SU-DHL-6 (cell line): ENCODE data around the gene BANP.

Experiments used
- H2AFZ ChIP-seq: fragments of 200-600 bp; sonication (generic); 2 replicates; pipeline ENCODE4 v1.6.1; 2014; ENCODE audit warnings: low read depth, mild to moderate bottlenecking, moderate library complexity, mixed read lengths, antibody characterized with exemption, low read length; ENCODE audit not compliant: severe bottlenecking
- H3F3A ChIP-seq: fragments of 200-600 bp; shearing (Covaris generic); 2 replicates; pipeline ENCODE4 v1.6.0; 2016; ENCODE audit warnings: antibody characterized with exemption, mild to moderate bottlenecking; ENCODE audit not compliant: insufficient read depth
- H3K27ac ChIP-seq: fragments of 200-600 bp; sonication (generic); 2 replicates; pipeline ENCODE4 v1.5.1; 2016; ENCODE audit warnings: low read depth, mild to moderate bottlenecking, low read length, moderate library complexity, mixed read lengths
- H3K27me3 ChIP-seq: fragments of 200-600 bp; sonication (generic), shearing (Covaris generic); 2 replicates; pipeline ENCODE4 v1.6.0; 2014; ENCODE audit warnings: mild to moderate bottlenecking, low read length
- H3K36me3 ChIP-seq: fragments of 200-600 bp; sonication (generic); 2 replicates; pipeline ENCODE4 v1.6.1; 2014; ENCODE audit warnings: mild to moderate bottlenecking, low read length, mixed read lengths
- H3K4me2 ChIP-seq: fragments of 300-600, 200-600 bp; shearing (Covaris generic), sonication (generic); 2 replicates; pipeline ENCODE4 v1.6.0; 2014; ENCODE audit warnings: low read length, low read depth, mild to moderate bottlenecking; ENCODE audit not compliant: poor library complexity, severe bottlenecking
- H3K4me3 ChIP-seq: fragments of 200-600 bp; sonication (generic); 2 replicates; pipeline ENCODE4 v1.5.1; 2014; ENCODE audit warnings: antibody characterized with exemption, low read length, mild to moderate bottlenecking, mixed read lengths; ENCODE audit not compliant: insufficient read depth, poor library complexity, severe bottlenecking
- H3K79me2 ChIP-seq: fragments of 200-600 bp; sonication (generic); 2 replicates; pipeline ENCODE4 v1.6.1; 2014; ENCODE audit warnings: mild to moderate bottlenecking, low read length, moderate library complexity; ENCODE audit not compliant: insufficient read depth
- H3K9ac ChIP-seq: fragments of 200-600 bp; sonication (generic); 2 replicates; pipeline ENCODE4 v1.7.0; 2014; ENCODE audit warnings: mild to moderate bottlenecking, low read length
- H3K9me2 ChIP-seq: fragments of 200-600 bp; sonication (generic); replicated peaks from 2 replicates; pipeline ENCODE4 v1.6.1; 2014; ENCODE audit warnings: low read length; ENCODE audit not compliant: insufficient read depth
- H3K9me3 ChIP-seq: fragments of 200-600 bp; sonication (generic); 2 replicates; pipeline ENCODE4 v1.6.1; 2014; ENCODE audit warnings: low read length, mixed read lengths; ENCODE audit not compliant: insufficient read depth
- H4K20me1 ChIP-seq: fragments of 200-600 bp; sonication (generic); 2 replicates; pipeline ENCODE4 v1.6.1; 2014; ENCODE audit warnings: low read depth, mild to moderate bottlenecking, antibody characterized with exemption, low read length, moderate library complexity, mixed read lengths
- EZH2phosphoT487 ChIP-seq: fragments of 200-600 bp; sonication (generic), shearing (Covaris generic); conservative IDR thresholded peaks from 2 replicates; pipeline ENCODE4 v1.6.1; 2018; ENCODE audit warnings: mild to moderate bottlenecking, antibody characterized with exemption, low read length, moderate library complexity, mixed read lengths
- TF ChIP-seq, protein P1 (sequence below): fragments of 200-600 bp; sonication (generic); IDR thresholded peaks from one replicate; pipeline ENCODE4 v1.5.1; 2017; ENCODE audit warnings: antibody characterized with exemption, mild to moderate bottlenecking, low read length, moderate library complexity; ENCODE audit not compliant: insufficient read depth, poor library complexity, severe bottlenecking

BANP gene

DNA sequence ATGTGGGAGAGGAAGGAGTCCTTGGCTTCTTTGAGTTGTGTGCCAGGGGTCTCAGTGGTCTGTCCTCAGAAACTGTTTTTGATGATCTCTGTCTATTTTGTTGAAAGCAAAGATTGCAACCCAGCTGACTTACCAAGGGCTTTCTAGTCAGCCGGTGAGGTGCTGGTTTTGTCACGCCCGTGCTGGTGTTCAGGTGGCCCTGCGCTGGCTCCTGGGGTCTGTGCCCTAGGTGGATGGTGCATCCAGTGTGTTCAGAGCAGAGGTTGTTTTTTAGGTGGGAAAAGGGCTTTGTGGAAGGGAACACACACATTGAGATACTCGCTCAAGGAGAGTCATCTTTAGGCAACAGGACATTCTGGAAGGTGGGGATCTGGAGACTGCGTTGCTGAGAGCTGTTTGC lies 51.0 kb downstream of the BANP start:
- TF ChIP-seq EZH2phosphoT487 = no peak
- TF ChIP-seq, protein P1, sequence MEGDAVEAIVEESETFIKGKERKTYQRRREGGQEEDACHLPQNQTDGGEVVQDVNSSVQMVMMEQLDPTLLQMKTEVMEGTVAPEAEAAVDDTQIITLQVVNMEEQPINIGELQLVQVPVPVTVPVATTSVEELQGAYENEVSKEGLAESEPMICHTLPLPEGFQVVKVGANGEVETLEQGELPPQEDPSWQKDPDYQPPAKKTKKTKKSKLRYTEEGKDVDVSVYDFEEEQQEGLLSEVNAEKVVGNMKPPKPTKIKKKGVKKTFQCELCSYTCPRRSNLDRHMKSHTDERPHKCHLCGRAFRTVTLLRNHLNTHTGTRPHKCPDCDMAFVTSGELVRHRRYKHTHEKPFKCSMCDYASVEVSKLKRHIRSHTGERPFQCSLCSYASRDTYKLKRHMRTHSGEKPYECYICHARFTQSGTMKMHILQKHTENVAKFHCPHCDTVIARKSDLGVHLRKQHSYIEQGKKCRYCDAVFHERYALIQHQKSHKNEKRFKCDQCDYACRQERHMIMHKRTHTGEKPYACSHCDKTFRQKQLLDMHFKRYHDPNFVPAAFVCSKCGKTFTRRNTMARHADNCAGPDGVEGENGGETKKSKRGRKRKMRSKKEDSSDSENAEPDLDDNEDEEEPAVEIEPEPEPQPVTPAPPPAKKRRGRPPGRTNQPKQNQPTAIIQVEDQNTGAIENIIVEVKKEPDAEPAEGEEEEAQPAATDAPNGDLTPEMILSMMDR = no peak
- no peaks in the 10 kb centered on the region for H3F3A ChIP-seq
- no peak overlapping the region for H3K27ac ChIP-seq
- H4K20me1 ChIP-seq = peaks cover 3% of the 10 kb centered on the region; the same call in 1 of the 2 replicates
- H3K79me2 ChIP-seq = no peaks in the 10 kb centered on the region
- no peaks in the 10 kb centered on the region for H3K36me3 ChIP-seq
- no peak overlapping the region for H2AFZ ChIP-seq
- H3K4me2 ChIP-seq = no peak overlapping the region
- H3K9ac ChIP-seq = no peak overlapping the region
- H3K9me3 ChIP-seq = no peaks in the 10 kb centered on the region
- H3K4me3 ChIP-seq = no peak overlapping the region
- no peaks in the 10 kb centered on the region for H3K9me2 ChIP-seq
- no peaks in the 10 kb centered on the region for H3K27me3 ChIP-seq

DNA sequence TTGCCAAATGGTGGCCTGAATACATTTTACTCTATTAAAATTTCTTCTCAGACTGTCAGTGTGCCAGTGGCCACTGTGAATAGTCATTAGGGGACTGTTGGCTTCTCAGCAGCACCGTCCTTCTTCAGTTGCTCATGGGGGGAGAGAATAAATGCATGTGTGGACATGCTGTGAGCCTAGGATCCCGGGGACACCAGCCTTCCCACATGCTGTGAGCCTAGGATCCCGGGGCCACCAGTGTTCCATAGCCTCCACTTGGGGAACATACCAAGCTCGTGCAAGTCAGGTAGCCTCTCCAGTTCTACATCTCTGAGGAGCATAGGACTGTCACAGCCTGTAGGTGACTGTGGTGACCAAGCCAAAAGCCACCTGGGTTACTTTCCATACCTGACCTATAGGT lies 51.5 kb downstream of the BANP start:
- Histone ChIP-seq H3K9me2 (no peaks in the 10 kb centered on the region), H3K79me2 (no peaks in the 10 kb centered on the region), H3K27ac (no peak overlapping the region), H3K9ac (no peak overlapping the region), H3K4me3 (no peak overlapping the region), H2AFZ (no peak overlapping the region), H3K36me3 (no peaks in the 10 kb centered on the region), H3F3A (no peaks in the 10 kb centered on the region), H3K4me2 (no peak overlapping the region), H3K27me3 (no peaks in the 10 kb centered on the region), H3K9me3 (no peaks in the 10 kb centered on the region), H4K20me1 (no peaks in the 10 kb centered on the region)
- no peak for TF ChIP-seq EZH2phosphoT487
- TF ChIP-seq, protein P1 = no peak

- no peak for TF ChIP-seq EZH2phosphoT487
- TF ChIP-seq, protein P1 = no peak
- Histone ChIP-seq H3K4me3 (no peak overlapping the region), H3F3A (no peaks in the 10 kb centered on the region), H3K79me2 (no peaks in the 10 kb centered on the region), H4K20me1 (no peaks in the 10 kb centered on the region), H3K36me3 (no peaks in the 10 kb centered on the region), H3K27ac (no peak overlapping the region), H3K4me2 (no peak overlapping the region), H3K9me3 (no peaks in the 10 kb centered on the region), H2AFZ (no peak overlapping the region), H3K9me2 (no peaks in the 10 kb centered on the region), H3K27me3 (no peaks in the 10 kb centered on the region), H3K9ac (no peak overlapping the region)
Observed at GRCh38 chr16:88003316-88003715, 52.1 kb downstream of the BANP start.

DNA sequence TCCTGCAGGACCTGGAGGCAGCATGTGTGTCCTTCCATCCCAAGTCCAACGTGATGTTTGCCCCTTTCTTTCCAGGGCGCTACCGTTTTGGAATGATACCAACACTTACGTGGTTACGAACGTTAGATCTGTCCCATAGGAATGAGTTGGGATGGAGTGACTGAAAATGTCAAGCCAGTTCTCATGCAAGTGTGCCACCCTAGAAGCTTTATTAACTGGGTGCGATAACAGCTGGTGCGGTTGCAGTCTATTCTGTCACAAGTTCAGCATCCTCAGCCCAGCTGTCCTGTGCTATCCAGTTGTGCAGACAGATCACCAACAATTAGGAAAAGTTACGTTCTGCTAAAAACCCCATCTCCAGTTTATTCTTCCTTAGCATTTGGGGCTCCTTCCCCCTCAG lies 52.5 kb downstream of the BANP start:
- H3K4me2 ChIP-seq = no peak overlapping the region
- H3K9me3 ChIP-seq = no peaks in the 10 kb centered on the region
- no peaks in the 10 kb centered on the region for H4K20me1 ChIP-seq
- no peaks in the 10 kb centered on the region for H3K27me3 ChIP-seq
- no peaks in the 10 kb centered on the region for H3F3A ChIP-seq
- H2AFZ ChIP-seq = no peak overlapping the region
- no peak for TF ChIP-seq EZH2phosphoT487
- TF ChIP-seq, protein P1 = no peak
- no peaks in the 10 kb centered on the region for H3K79me2 ChIP-seq
- no peak overlapping the region for H3K9ac ChIP-seq
- no peak overlapping the region for H3K4me3 ChIP-seq
- H3K9me2 ChIP-seq = no peaks in the 10 kb centered on the region
- H3K36me3 ChIP-seq = no peaks in the 10 kb centered on the region
- H3K27ac ChIP-seq = no peak overlapping the region
